ENCODE data around the gene KMT2E.

DNA sequence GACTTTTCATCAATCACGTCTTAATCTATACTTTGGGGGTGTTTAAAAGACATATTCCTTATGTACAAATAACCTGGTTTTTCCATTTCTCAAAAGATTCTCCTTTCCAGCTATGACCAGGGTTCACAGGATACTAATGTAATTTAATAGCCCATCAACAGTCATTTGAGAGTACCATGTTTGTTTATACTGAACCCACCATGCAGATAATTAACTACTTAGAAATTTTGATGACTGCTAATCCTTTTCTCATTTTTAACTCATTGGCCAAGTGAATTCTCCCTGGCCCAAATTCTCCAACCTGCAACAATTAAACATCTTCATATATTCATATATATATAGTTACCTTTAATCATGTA lies 28.8 kb upstream of the KMT2E start:
- no peak for TF ChIP-seq HMGXB4 (CRISPR knock-in tag; IDR thresholded peaks at IDR 0.05)
- TF ChIP-seq SP1 (CRISPR knock-in tag; conservative IDR thresholded peaks at IDR 0.05) = no peak
- TF ChIP-seq NFYB (CRISPR knock-in tag; conservative IDR thresholded peaks at IDR 0.05; ENCODE audit: low read depth) = no peak
- no peak for TF ChIP-seq FOXK1 (CRISPR knock-in tag; IDR thresholded peaks at IDR 0.05)
- TF ChIP-seq, protein P1, sequence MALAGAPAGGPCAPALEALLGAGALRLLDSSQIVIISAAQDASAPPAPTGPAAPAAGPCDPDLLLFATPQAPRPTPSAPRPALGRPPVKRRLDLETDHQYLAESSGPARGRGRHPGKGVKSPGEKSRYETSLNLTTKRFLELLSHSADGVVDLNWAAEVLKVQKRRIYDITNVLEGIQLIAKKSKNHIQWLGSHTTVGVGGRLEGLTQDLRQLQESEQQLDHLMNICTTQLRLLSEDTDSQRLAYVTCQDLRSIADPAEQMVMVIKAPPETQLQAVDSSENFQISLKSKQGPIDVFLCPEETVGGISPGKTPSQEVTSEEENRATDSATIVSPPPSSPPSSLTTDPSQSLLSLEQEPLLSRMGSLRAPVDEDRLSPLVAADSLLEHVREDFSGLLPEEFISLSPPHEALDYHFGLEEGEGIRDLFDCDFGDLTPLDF (CRISPR knock-in tag; IDR thresholded peaks at IDR 0.05) = no peak
- no peak for TF ChIP-seq NFATC4 (CRISPR knock-in tag; IDR thresholded peaks at IDR 0.05)
- no peak for TF ChIP-seq ZNF671 (CRISPR knock-in tag; IDR thresholded peaks at IDR 0.05)
- TF ChIP-seq, protein P2, sequence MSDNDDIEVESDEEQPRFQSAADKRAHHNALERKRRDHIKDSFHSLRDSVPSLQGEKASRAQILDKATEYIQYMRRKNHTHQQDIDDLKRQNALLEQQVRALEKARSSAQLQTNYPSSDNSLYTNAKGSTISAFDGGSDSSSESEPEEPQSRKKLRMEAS (CRISPR knock-in tag; IDR thresholded peaks at IDR 0.05) = no peak
- no peak for TF ChIP-seq NR1H2 (CRISPR knock-in tag; IDR thresholded peaks at IDR 0.05)
- TF ChIP-seq, protein P3, sequence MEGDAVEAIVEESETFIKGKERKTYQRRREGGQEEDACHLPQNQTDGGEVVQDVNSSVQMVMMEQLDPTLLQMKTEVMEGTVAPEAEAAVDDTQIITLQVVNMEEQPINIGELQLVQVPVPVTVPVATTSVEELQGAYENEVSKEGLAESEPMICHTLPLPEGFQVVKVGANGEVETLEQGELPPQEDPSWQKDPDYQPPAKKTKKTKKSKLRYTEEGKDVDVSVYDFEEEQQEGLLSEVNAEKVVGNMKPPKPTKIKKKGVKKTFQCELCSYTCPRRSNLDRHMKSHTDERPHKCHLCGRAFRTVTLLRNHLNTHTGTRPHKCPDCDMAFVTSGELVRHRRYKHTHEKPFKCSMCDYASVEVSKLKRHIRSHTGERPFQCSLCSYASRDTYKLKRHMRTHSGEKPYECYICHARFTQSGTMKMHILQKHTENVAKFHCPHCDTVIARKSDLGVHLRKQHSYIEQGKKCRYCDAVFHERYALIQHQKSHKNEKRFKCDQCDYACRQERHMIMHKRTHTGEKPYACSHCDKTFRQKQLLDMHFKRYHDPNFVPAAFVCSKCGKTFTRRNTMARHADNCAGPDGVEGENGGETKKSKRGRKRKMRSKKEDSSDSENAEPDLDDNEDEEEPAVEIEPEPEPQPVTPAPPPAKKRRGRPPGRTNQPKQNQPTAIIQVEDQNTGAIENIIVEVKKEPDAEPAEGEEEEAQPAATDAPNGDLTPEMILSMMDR (IDR thresholded peaks at IDR 0.05) = no peak
- no peak for TF ChIP-seq ELF4 (CRISPR knock-in tag; IDR thresholded peaks at IDR 0.05; ENCODE audit: low read depth)
- TF ChIP-seq TCF7 (CRISPR knock-in tag; IDR thresholded peaks at IDR 0.05; ENCODE audit: low read depth) = no peak
- TF ChIP-seq, protein P4, sequence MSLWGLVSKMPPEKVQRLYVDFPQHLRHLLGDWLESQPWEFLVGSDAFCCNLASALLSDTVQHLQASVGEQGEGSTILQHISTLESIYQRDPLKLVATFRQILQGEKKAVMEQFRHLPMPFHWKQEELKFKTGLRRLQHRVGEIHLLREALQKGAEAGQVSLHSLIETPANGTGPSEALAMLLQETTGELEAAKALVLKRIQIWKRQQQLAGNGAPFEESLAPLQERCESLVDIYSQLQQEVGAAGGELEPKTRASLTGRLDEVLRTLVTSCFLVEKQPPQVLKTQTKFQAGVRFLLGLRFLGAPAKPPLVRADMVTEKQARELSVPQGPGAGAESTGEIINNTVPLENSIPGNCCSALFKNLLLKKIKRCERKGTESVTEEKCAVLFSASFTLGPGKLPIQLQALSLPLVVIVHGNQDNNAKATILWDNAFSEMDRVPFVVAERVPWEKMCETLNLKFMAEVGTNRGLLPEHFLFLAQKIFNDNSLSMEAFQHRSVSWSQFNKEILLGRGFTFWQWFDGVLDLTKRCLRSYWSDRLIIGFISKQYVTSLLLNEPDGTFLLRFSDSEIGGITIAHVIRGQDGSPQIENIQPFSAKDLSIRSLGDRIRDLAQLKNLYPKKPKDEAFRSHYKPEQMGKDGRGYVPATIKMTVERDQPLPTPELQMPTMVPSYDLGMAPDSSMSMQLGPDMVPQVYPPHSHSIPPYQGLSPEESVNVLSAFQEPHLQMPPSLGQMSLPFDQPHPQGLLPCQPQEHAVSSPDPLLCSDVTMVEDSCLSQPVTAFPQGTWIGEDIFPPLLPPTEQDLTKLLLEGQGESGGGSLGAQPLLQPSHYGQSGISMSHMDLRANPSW (CRISPR knock-in tag; conservative IDR thresholded peaks at IDR 0.05; ENCODE audit: low read depth) = no peak
- TF ChIP-seq, protein P5, sequence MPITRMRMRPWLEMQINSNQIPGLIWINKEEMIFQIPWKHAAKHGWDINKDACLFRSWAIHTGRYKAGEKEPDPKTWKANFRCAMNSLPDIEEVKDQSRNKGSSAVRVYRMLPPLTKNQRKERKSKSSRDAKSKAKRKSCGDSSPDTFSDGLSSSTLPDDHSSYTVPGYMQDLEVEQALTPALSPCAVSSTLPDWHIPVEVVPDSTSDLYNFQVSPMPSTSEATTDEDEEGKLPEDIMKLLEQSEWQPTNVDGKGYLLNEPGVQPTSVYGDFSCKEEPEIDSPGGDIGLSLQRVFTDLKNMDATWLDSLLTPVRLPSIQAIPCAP (CRISPR knock-in tag; IDR thresholded peaks at IDR 0.05) = no peak
